ENCODE data around the gene BHLHA9.

BHLHA9 gene

DNA sequence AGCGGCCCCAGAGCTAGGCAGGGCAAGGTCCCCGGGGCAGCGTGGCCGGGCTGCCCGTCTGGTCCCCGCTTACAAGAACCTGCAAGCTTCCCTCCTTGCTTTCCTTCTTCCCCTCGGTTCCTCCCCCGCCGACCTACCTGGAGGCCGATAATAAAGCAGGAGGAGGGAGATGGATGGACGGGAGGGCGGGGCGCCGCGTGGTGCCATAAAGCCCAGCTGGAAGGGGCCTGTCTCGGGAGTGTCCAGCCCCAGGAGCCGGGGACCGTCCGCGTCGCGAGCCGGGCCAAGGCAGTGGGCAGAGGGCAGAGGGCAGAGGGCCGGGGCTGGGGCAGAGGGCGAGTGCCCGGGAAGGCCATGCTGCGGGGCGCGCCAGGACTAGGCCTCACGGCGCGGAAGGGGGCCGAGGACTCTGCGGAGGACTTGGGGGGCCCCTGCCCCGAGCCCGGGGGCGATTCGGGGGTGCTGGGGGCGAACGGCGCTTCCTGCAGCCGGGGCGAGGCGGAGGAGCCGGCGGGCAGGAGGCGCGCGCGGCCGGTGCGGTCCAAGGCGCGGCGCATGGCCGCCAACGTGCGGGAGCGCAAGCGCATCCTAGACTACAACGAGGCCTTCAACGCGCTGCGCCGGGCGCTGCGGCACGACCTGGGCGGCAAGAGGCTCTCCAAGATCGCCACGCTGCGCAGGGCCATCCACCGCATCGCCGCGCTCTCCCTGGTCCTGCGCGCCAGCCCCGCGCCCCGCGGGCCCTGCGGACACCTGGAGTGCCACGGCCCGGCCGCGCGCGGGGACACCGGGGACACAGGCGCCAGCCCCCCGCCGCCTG is at the start of gene BHLHA9:
Gene BHLHA9, plus strand, starts transcription at position 235 of the 820 bp plus-strand sequence. Its CDS starts 120 bp downstream, at position 355.
- TF ChIP-seq USF1 (IDR thresholded peaks at IDR 0.05): no peak
- TF ChIP-seq CEBPB (IDR thresholded peaks at IDR 0.05): no peak
- TF ChIP-seq FOXM1 (IDR thresholded peaks at IDR 0.05; ENCODE audit: borderline replicate concordance, low read depth): no peak
- no peak for TF ChIP-seq MAX (IDR thresholded peaks at IDR 0.05)
- TF ChIP-seq, protein P1, sequence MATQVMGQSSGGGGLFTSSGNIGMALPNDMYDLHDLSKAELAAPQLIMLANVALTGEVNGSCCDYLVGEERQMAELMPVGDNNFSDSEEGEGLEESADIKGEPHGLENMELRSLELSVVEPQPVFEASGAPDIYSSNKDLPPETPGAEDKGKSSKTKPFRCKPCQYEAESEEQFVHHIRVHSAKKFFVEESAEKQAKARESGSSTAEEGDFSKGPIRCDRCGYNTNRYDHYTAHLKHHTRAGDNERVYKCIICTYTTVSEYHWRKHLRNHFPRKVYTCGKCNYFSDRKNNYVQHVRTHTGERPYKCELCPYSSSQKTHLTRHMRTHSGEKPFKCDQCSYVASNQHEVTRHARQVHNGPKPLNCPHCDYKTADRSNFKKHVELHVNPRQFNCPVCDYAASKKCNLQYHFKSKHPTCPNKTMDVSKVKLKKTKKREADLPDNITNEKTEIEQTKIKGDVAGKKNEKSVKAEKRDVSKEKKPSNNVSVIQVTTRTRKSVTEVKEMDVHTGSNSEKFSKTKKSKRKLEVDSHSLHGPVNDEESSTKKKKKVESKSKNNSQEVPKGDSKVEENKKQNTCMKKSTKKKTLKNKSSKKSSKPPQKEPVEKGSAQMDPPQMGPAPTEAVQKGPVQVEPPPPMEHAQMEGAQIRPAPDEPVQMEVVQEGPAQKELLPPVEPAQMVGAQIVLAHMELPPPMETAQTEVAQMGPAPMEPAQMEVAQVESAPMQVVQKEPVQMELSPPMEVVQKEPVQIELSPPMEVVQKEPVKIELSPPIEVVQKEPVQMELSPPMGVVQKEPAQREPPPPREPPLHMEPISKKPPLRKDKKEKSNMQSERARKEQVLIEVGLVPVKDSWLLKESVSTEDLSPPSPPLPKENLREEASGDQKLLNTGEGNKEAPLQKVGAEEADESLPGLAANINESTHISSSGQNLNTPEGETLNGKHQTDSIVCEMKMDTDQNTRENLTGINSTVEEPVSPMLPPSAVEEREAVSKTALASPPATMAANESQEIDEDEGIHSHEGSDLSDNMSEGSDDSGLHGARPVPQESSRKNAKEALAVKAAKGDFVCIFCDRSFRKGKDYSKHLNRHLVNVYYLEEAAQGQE (IDR thresholded peaks at IDR 0.05; ENCODE audit: low read depth): no peak
- TF ChIP-seq TAF1 (IDR thresholded peaks at IDR 0.05; ENCODE audit: low read depth): no peak
- TF ChIP-seq EGR1 (IDR thresholded peaks at IDR 0.05): no peak
- no peak for TF ChIP-seq ZBTB7A (IDR thresholded peaks at IDR 0.05; ENCODE audit: low read depth)
- no peak for TF ChIP-seq YY1 (IDR thresholded peaks at IDR 0.05; ENCODE audit: low read depth)
- TF ChIP-seq RAD21 (IDR thresholded peaks at IDR 0.05; ENCODE audit: low read depth): no peak
- TF ChIP-seq TEAD4 (IDR thresholded peaks at IDR 0.05): no peak
- no peak for TF ChIP-seq NFIC (IDR thresholded peaks at IDR 0.05)
- no peak for TF ChIP-seq CREB1 (IDR thresholded peaks at IDR 0.05; ENCODE audit: low read depth)
- TF ChIP-seq TCF12 (IDR thresholded peaks at IDR 0.05; ENCODE audit: low read depth): no peak
- TF ChIP-seq EP300 (IDR thresholded peaks at IDR 0.05; ENCODE audit: borderline replicate concordance): no peak

DNA sequence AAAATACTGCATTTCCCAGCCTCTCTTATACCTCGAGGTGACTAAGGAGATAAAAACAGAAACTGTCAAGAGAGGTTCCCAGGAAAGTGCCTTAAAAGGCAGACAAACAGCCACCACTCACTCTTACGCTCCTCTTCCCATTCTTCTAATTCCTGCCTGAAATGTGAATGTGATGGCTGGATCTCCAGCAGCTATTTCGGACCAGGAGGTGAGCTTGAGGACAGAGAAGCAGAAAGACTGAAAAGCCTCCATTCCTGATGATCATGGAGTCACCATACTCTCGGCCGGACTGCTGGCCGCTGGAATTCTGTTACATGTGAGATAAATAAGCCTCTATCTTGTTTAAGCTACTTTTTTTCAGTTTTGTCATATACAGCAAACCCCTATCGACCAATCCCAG is 49.0 kb upstream of the BHLHA9 start:
- TF ChIP-seq EP300 (IDR thresholded peaks at IDR 0.05; ENCODE audit: borderline replicate concordance): no peak
- TF ChIP-seq CEBPB (IDR thresholded peaks at IDR 0.05): no peak
- TF ChIP-seq TAF1 (IDR thresholded peaks at IDR 0.05; ENCODE audit: low read depth): no peak

DNA sequence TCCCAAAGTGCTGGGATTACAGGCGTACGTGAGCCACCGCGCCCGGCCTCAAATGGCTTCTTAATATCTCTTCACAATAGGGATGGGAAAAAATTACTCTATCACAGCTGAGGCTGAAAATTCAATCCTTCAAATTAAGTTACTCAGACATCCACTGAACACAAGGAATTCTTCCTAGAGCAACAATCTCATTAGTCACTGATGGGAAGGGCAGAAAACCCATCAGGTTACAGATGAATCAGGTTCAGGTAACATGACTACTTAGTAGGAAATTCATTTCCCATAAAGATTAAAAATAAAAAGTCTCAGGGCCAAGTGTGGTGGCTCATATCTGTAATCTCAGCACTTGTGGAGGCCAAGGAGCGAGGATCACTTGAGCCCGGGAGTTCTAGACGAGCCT is 47.9 kb upstream of the BHLHA9 start:
- TF ChIP-seq NFIC (IDR thresholded peaks at IDR 0.05): no peak
- TF ChIP-seq EP300 (IDR thresholded peaks at IDR 0.05; ENCODE audit: borderline replicate concordance): no peak
- no peak for TF ChIP-seq RAD21 (IDR thresholded peaks at IDR 0.05; ENCODE audit: low read depth)
- TF ChIP-seq MAX (IDR thresholded peaks at IDR 0.05): no peak
- no peak for TF ChIP-seq YY1 (IDR thresholded peaks at IDR 0.05; ENCODE audit: low read depth)
- no peak for TF ChIP-seq TCF12 (IDR thresholded peaks at IDR 0.05; ENCODE audit: low read depth)
- TF ChIP-seq EGR1 (IDR thresholded peaks at IDR 0.05): no peak

GRCh38 chr17:1223662-1224061 is 46.6 kb upstream of the BHLHA9 start:
- TF ChIP-seq EP300 (IDR thresholded peaks at IDR 0.05; ENCODE audit: borderline replicate concordance): no peak
- TF ChIP-seq TCF12 (IDR thresholded peaks at IDR 0.05; ENCODE audit: low read depth): no peak
- TF ChIP-seq ZBTB7A (IDR thresholded peaks at IDR 0.05; ENCODE audit: low read depth): no peak
- no peak for TF ChIP-seq FOXM1 (IDR thresholded peaks at IDR 0.05; ENCODE audit: borderline replicate concordance, low read depth)
- TF ChIP-seq MAX (IDR thresholded peaks at IDR 0.05): no peak
- no peak for TF ChIP-seq NFIC (IDR thresholded peaks at IDR 0.05)
- TF ChIP-seq EGR1 (IDR thresholded peaks at IDR 0.05): no peak
- TF ChIP-seq RAD21 (IDR thresholded peaks at IDR 0.05; ENCODE audit: low read depth): no peak
- TF ChIP-seq CREB1 (IDR thresholded peaks at IDR 0.05; ENCODE audit: low read depth): no peak
- TF ChIP-seq USF1 (IDR thresholded peaks at IDR 0.05): no peak

GRCh38 chr17:1224330-1224729 is 45.9 kb upstream of the BHLHA9 start:
- no peak for TF ChIP-seq NFIC (IDR thresholded peaks at IDR 0.05)
- no peak for TF ChIP-seq RAD21 (IDR thresholded peaks at IDR 0.05; ENCODE audit: low read depth)
- no peak for TF ChIP-seq YY1 (IDR thresholded peaks at IDR 0.05; ENCODE audit: low read depth)
- TF ChIP-seq TEAD4 (IDR thresholded peaks at IDR 0.05): no peak
- TF ChIP-seq EP300 (IDR thresholded peaks at IDR 0.05; ENCODE audit: borderline replicate concordance): no peak
- no peak for TF ChIP-seq TCF12 (IDR thresholded peaks at IDR 0.05; ENCODE audit: low read depth)
- no peak for TF ChIP-seq CREB1 (IDR thresholded peaks at IDR 0.05; ENCODE audit: low read depth)
- no peak for TF ChIP-seq ZBTB7A (IDR thresholded peaks at IDR 0.05; ENCODE audit: low read depth)
- TF ChIP-seq FOXM1 (IDR thresholded peaks at IDR 0.05; ENCODE audit: borderline replicate concordance, low read depth): no peak
- TF ChIP-seq EGR1 (IDR thresholded peaks at IDR 0.05): no peak
- no peak for TF ChIP-seq CEBPB (IDR thresholded peaks at IDR 0.05)
- TF ChIP-seq, protein P1 (IDR thresholded peaks at IDR 0.05; ENCODE audit: low read depth): no peak
- no peak for TF ChIP-seq MAX (IDR thresholded peaks at IDR 0.05)
- TF ChIP-seq USF1 (IDR thresholded peaks at IDR 0.05): no peak
- no peak for TF ChIP-seq TAF1 (IDR thresholded peaks at IDR 0.05; ENCODE audit: low read depth)
